Lower lobe of right lung (tissue), 2 donors: ENCODE data around the gene DCAF10. TPM values are rescaled to one million over a fixed set of nuclear protein-coding genes. Genes with fewer than 3 reads are reported as not detected.

Source experiments
- ATAC-seq, 2 donors: fragments of 200-7000 bp; cut with Tn5 transposase; one replicate each; pipeline ENCODE4 v1.9.1; 2020 to 2022; ENCODE audit warnings: mild to moderate bottlenecking in 2 of 2, moderate library complexity in 2 of 2
- DNase-seq: peaks from one replicate; pipeline ENCODE4 v3.0.0-alpha.2; 2020
- H3K27ac ChIP-seq: fragments of 200-600 bp; one replicate; pipeline ENCODE4 v1.8.0; 2022
- H3K27me3 ChIP-seq: fragments of 200-600 bp; one replicate; pipeline ENCODE4 v1.8.0; 2022; ENCODE audit warnings: low read depth
- H3K36me3 ChIP-seq: fragments of 200-600 bp; one replicate; pipeline ENCODE4 v1.8.0; 2022; ENCODE audit warnings: mild to moderate bottlenecking
- H3K4me1 ChIP-seq: fragments of 200-600 bp; one replicate; pipeline ENCODE4 v1.8.0; 2022
- H3K4me3 ChIP-seq: fragments of 200-600 bp; one replicate; pipeline ENCODE4 v1.8.0; 2022; ENCODE audit warnings: mild to moderate bottlenecking
- H3K9me3 ChIP-seq: fragments of 200-600 bp; one replicate; pipeline ENCODE4 v1.8.0; 2022
- intact Hi-C: fragments of 100-400 bp; cut with DNase I; formaldehyde crosslinking; loops from one replicate; pipeline ENCODE4 v1.11.0; 2022
- total RNA-seq: library from RNA; stranded (reverse); fragmentation: NEBNext Ultra II Directional; extraction: Animal tissue kit (Norgen Biotek cat#: 25700); gene quantifications from one replicate; pipeline ENCODE4 v1.2.1, GENCODE V29; 2021
- TF ChIP-seq, protein P1 (sequence below): fragments of 200-600 bp; IDR thresholded peaks from one replicate; pipeline ENCODE4 v1.8.0; 2022; ENCODE audit warnings: antibody characterized with exemption, mild to moderate bottlenecking
- donor health status: DM: no; HTN: yes; CAD: no; lungs with severe emphysema.

Gene DCAF10
- total RNA-seq, 1 donor from 2014 or later: 24.1 TPM

DNA sequence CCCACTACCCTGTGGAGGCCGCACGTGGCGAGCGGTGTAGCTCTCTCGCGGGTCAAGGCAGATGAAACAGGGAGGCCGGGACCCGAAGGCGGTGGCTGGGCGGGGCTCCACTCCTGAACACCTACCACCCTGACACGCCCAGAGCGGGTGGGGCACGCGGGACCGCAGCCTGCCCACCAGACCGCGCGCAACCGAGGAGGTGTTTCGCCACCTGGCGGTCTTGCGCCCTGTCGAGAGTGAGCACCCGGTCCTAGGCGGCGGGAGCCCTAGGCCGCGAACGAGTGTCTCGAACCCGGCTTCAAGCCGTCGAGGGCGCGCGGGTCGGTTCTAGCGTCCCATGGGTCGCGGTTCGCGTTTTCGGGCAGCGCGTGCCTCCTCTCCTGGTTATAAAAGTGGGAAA lies 13.5 kb upstream of the DCAF10 start:
- H3K4me1 ChIP-seq: peaks cover 20% of the 10 kb centered on the region
- H3K36me3 ChIP-seq: peaks cover 15% of the 10 kb centered on the region
- no peak overlapping the region for H3K4me3 ChIP-seq
- TF ChIP-seq, protein P1, sequence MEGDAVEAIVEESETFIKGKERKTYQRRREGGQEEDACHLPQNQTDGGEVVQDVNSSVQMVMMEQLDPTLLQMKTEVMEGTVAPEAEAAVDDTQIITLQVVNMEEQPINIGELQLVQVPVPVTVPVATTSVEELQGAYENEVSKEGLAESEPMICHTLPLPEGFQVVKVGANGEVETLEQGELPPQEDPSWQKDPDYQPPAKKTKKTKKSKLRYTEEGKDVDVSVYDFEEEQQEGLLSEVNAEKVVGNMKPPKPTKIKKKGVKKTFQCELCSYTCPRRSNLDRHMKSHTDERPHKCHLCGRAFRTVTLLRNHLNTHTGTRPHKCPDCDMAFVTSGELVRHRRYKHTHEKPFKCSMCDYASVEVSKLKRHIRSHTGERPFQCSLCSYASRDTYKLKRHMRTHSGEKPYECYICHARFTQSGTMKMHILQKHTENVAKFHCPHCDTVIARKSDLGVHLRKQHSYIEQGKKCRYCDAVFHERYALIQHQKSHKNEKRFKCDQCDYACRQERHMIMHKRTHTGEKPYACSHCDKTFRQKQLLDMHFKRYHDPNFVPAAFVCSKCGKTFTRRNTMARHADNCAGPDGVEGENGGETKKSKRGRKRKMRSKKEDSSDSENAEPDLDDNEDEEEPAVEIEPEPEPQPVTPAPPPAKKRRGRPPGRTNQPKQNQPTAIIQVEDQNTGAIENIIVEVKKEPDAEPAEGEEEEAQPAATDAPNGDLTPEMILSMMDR: no peak
- DNase-seq: peak; percentile 50
- H3K27me3 ChIP-seq: peaks cover 5% of the 10 kb centered on the region
- no peak for ATAC-seq
- intact Hi-C loops: no loop called here
- no peak overlapping the region for H3K27ac ChIP-seq
- H3K9me3 ChIP-seq: no peaks in the 10 kb centered on the region

DNA sequence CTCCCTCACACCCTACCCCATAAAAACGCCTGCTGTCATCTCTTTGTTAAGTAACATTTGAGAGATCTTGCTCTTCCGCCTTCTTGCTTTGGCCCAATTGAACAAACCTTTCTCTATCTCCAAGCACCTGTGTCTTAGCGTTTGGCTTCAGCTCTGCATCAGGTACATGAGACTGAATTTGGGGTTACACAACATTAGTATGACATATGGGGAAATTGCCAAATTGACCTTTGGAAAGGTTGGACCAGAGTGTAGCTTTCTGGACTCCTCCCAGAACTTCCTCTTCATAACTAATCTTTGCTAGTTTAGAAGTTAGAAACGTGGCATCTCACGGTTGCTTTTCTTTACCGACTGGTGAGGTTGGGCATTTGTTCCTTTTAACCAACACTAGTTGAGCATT lies 12.3 kb upstream of the DCAF10 start:
- Histone ChIP-seq H3K4me3 (no peak overlapping the region), H3K27ac (no peak overlapping the region), H3K9me3 (no peaks in the 10 kb centered on the region), H3K27me3 (peaks cover 5% of the 10 kb centered on the region), H3K4me1 (peaks cover 15% of the 10 kb centered on the region), H3K36me3 (peaks cover 2% of the 10 kb centered on the region)
- no peak for DNase-seq
- no peak for ATAC-seq
- intact Hi-C loops: no loop called here
- TF ChIP-seq, protein P1: no peak

DNA sequence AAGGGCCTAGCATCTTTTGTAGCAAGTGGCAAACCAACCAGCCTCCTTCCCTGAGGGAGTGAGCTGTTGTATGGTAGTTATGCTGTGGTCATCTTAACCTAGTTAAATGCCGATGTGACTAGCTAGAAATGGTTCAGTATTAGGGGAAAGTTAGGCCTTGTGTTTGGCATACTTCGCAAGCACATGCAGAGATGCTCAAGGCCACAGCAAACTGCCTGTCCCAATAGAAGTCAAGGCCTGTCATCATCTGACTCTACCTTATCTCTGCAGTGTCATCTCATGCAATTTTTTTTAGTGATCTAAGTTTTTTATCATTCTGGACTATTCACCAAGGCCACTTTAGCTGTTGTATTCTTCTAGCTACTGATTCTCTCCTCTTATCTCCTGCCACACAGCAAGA lies 10.5 kb upstream of the DCAF10 start:
- no peak overlapping the region for H3K4me3 ChIP-seq
- no peak for DNase-seq
- peaks cover 5% of the 10 kb centered on the region for H3K27me3 ChIP-seq
- no peaks in the 10 kb centered on the region for H3K36me3 ChIP-seq
- intact Hi-C loops: no loop called here
- H3K9me3 ChIP-seq: no peaks in the 10 kb centered on the region
- H3K4me1 ChIP-seq: peaks cover 6% of the 10 kb centered on the region
- no peak for ATAC-seq
- no peak overlapping the region for H3K27ac ChIP-seq
- TF ChIP-seq, protein P1: no peak

DNA sequence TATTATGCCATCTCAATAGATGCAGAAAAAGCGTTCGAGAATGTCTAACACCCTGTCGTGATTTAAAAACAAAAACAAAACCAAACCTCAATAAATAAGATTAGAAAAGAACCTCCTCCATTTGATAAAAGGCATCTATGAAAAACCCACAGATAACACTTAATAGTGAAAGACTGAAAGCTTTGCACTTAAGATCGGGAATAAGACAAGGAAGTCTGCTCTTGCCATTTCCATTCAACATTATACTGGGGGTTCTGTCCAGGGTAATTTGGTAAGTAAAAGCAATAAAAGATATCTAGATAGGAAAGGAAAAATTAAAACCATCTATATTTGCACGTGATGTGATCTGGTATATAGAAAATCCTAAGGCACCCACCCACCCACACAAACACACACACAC lies 8.5 kb upstream of the DCAF10 start:
- H3K36me3 ChIP-seq: no peaks in the 10 kb centered on the region
- no peak overlapping the region for H3K4me3 ChIP-seq
- no peak for ATAC-seq
- H3K4me1 ChIP-seq: no peaks in the 10 kb centered on the region
- TF ChIP-seq, protein P1: no peak
- no peak for DNase-seq
- H3K27me3 ChIP-seq: peaks cover 1% of the 10 kb centered on the region
- no peaks in the 10 kb centered on the region for H3K9me3 ChIP-seq
- H3K27ac ChIP-seq: no peak overlapping the region
- intact Hi-C loops: no loop called here

DNA sequence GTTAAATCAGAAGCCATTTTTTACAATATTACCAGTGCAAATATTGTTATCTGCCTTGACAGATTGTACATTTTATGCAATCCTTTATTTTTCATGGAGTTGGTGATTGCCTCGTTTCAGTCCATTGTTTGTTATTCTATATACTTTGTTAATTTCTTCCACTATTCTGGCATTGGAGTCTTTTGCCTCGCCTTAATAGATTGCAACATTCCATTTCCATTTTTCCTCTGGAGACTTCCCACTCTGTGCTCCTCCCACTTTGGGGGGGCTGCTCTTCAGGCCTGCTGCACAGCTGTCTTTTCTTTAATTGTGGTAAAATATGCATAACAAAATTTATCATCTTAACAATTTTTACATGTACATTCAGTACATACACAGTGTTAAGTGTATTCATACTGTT lies 4.4 kb upstream of the DCAF10 start:
- DNase-seq (no peak), ATAC-seq (no peak)
- Histone ChIP-seq H3K27me3 (no peaks in the 10 kb centered on the region), H3K4me3 (no peak overlapping the region), H3K27ac (no peak overlapping the region), H3K4me1 (peaks cover 8% of the 10 kb centered on the region), H3K36me3 (no peaks in the 10 kb centered on the region), H3K9me3 (no peaks in the 10 kb centered on the region)
- TF ChIP-seq, protein P1: no peak
- intact Hi-C loops: no loop called here

DNA sequence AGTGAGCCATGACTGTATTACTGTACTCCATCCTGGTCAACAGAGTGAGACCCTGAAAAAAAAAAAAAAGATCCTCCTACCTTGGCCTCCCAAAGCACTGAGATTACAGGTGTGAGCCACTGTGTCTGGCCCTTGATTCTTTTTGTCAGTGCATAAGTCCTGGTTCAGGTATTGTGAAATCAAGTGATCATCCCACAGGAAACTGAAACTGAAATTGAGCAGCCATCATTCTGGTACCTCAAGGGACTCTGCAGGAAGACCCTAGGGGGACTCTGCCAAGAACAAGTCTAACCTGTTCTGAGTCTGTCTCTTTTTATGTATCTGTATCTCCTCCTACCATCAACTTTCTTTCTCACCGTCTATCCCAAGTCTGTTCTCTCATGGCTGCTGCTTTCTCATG lies 1.9 kb upstream of the DCAF10 start:
- H3K36me3 ChIP-seq: no peaks in the 10 kb centered on the region
- ATAC-seq (no peak), DNase-seq (no peak)
- TF ChIP-seq, protein P1: no peak
- intact Hi-C loops: no loop called here
- H3K27ac ChIP-seq: no peak overlapping the region
- peaks cover 29% of the 10 kb centered on the region for H3K4me1 ChIP-seq
- no peaks in the 10 kb centered on the region for H3K9me3 ChIP-seq
- no peak overlapping the region for H3K4me3 ChIP-seq
- no peaks in the 10 kb centered on the region for H3K27me3 ChIP-seq
